AML-193 (cell line): ENCODE measurements around the gene PPOX.

ENCODE experiments used
- DNase-seq, 2 experiments: peaks; one replicate each; lab custom pipeline; 2025; lab: John Stamatoyannopoulos, UW

PPOX gene

DNA sequence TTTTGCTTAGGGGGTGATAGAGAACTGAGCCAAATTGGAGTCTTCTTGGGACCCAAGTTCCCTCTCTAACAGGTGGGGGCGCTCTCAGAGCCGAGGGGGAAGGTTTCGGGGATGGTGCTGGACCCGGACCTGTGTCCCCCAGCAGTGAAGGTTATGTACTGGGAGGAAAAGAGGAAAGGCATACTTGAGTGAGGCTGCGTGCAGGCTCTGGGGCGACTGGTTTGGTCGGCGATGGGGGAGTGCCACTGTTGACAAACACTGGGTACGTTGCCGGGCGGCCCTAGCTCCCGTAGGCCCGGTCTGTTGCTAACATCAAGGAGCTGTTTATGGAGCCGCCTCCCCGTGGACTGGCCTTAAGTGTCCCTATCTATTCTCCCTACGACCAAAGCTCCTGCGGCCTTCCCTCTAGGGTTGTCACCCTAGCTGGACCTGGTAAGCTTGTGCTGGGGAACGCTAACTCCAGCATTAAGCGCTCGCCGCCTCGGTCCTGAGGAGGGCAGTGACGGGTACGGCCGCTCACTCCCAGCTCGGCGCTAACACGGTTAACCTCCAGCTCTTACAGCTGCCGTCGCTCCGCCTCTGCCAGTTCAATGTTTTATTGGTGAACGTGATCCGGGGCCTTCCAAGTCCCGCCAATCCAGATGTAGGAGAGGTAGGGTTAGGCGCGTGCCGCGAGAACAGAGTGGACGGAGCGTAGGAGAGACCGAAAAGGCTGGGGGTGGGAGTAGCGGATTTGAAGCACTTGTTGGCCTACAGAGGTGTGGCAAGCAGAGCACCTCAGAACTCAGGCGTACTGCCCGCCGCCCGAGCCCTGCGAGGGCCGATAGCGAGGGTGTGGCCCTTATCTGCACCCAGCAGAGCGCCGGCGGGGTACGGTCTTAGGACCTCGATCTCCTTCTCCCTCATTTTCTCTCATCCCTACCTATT, at the start of gene PPOX:
PPOX (plus strand) TSS at position 685 of the 927 bp plus-strand sequence. CDS start 422 bp downstream, outside the sequence.
- DNase-seq: peak; percentile 96

DNA sequence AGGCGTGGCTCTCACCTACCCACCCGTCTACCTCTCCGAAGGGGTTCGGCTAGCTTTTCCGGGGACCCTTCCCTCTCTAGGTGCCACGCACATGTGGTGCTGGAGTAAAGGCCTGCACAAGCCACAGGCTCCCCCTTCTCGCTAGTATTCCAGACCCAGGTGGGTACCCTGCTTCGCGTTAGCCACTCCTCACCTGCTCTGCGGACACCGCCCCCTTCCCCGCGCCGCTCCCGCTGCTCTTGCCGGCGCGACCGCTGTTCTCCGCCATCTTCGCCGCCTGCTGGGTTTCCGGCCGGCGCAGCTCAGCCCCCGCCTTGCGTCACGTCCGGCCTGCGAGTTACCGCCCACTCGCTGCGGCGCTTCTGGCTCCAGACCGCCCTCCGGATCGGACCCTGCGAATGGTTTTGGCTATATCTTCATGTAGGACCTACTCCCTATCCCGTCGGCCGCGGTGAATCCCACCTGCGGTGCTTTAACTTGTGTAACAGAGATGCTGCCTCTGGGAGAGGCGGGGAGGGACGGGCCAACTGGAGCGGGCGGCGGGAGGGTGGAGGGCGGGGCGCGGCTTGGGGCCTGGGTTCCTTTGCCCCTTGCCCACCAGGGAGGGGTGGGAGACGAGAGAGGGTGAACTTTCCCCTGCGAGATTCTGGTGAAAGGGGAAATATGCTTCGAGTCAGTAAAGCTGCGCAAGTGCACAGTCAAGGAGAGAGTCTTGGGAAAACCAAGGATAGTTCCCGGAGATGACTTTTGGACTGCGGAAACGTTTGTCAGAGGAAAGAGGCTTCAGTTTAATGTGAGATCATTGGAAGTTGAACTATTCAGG, 48.3 kb upstream of the PPOX start, which contains the start of the genes NIT1 and PFDN2:
NIT1 (plus strand) TSS at position 347 of the 823 bp plus-strand sequence; CDS start at position 419, 72 bp downstream.
PFDN2 (minus strand) TSS at position 279 of the 823 bp plus-strand sequence; CDS start at position 268, 11 bp downstream.
- peak; percentile 71 to 73 for DNase-seq

DNA sequence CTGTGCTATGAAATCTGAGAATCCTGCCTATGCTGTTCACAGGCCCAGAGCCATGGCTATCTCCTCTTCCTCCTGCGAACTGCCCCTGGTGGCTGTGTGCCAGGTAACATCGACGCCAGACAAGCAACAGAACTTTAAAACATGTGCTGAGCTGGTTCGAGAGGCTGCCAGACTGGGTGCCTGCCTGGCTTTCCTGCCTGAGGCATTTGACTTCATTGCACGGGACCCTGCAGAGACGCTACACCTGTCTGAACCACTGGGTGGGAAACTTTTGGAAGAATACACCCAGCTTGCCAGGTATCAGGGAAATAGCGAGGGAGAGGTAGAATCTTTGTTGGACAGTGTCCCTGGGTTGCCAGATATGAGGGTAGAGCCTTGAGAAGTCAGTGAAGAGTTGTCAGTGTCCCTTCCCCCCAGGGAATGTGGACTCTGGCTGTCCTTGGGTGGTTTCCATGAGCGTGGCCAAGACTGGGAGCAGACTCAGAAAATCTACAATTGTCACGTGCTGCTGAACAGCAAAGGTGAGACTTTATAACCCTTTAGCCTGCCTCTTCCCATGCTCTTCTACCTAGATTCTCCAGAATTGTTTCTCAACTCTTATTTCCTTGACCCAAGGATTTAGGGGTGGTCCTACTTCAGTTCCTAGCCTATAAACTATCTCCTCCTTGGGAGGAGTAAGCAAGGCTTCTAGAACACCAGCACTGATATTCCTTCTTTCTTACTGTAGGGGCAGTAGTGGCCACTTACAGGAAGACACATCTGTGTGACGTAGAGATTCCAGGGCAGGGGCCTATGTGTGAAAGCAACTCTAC, 46.9 kb upstream of the PPOX start:
- DNase-seq: peak; percentile 54 to 72

DNA sequence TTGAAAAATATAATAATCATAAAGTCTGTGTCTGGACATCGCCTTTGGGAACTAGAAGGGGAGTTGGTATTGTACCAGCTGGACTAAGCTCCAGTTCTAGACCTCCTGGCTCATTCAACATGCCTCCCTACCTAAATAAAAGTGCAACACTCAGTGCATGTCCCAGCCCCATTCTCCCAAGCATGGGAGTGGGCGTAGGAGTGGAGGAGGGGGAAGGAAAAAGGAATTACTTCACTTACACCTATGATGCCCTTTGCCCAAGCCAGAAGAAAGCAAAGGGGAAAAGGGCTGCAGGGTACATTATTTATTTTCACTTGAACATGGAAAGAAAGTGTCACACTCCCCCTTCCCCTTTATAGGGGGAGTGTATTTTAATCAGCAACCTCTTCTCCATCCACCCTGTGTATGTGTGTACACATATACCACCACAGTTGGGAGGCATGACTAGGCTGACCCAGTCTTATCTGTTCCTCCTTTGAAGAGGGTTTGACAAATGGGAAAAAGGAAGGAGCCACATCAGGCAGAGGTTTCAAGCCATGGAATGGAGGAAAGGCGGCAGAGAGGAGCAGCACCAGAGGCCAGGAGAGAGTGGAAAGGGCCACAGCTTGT, 45.1 kb upstream of the PPOX start:
- DNase-seq: no peak

DNA sequence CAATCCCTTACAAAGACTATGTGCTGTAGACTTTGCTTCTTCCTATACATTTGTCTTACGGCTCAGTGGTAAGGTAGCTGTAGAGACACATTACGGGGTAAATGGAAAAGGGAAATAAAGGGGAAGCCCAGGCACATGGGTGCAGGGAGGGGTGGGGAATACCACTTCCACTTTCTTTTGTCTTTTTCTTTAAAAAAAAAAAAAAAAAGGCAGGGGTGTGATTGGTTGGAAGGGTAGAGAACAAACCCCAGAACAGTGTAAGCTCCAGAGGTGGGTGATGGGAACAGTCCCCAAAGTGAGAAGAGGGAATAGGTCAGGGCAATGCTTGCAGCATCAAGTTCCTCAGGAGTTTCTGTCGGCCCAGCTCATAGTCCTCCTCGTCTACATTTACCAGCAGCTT, 44.4 kb upstream of the PPOX start:
- DNase-seq: peak; percentile 21 to 36

DNA sequence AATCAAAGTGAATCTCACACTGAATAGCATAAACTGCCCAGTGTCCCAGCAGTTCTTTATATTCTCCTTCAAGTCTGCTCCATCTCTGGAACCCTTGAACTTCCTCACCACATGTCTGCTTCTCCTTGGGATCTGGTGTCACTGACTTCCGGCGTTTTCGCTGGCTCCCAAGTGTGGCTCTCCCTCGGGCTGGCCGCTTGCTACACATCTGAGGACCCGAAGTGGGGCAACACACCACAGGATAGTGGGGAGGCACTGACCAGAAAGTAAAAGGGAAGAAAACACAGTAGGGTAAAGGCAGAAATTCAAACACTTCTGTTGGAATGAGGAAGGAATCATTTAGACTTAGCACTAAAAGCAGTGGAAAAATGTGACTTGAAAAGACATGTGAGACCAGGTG, 43.3 kb upstream of the PPOX start:
- no peak for DNase-seq

DNA sequence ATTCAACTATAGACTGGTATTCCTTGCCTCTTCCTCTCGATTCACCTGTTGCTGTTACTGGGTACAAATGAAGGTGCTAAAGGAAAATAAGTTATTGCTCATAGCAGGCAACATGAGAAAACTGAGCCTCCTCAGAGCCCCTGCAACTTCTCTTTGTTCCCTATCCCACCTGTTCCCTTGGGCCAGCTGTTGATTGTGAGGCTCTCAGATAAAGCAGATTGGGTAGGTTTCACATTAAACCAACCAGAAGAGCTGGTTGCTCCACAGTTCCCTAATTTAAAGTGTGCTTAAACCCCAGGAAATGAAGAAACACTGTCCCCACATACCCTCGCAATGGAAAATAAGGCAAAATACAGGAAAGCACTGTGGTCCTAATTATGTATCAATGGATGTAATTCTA, 38.6 kb upstream of the PPOX start:
- peak; percentile 61 to 63 for DNase-seq

DNA sequence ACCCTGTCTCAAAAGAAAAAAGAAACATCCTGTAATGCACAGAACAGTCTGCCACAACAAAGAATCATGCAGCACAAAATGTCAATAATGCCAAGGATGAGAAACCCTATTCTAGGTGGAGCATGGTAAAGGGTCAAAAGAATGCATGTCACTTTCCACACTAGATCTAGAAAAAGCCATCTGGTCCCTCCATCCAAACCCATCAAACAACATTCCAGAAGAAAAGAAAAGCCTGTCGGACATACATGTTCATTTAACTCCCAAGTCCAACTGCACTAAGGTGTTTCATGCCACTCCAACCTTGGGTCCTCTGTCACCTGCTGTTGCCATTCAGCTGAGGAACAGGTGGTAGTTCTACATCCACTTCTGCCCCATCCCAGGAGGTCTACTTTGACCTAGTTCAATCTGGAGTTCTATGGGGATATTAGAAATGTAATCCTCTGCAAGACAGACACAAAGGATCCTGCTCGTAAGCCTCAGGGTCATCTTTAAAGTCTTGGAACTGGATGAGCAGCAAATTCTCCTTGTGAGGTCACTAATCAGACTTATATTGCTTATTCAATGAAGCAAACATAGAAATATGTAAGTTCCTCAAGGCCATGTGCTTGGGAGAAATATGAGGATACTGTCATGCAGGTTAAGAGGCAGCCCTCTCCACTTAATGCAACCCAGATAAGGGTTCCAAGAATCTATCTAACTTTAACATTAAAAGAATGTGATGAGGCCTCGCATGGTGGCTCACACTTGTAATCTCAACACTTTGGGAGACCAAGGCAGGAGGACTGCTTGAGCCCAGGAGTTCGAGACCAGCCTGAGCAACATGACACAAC, 37.4 kb upstream of the PPOX start:
- DNase-seq: no peak

DNA sequence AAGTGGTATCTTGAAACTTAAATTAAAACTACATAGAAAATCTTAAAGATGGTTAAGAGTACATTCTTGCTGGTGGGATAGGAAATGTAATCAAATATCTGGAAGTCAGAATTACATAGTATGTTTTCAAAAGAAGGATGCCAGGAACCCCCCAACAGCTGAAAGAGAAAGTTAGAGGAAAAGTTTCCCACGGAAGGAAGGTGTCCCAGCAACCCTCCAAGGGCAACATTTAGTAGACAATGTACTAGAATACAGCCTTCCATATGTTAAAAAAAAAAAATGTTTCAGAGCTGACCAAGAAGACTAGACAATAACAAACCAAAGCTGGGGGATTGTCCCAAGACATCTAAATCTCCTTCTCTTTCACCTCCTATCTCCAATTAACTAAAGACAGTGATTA, 36.0 kb upstream of the PPOX start:
- no peak for DNase-seq

DNA sequence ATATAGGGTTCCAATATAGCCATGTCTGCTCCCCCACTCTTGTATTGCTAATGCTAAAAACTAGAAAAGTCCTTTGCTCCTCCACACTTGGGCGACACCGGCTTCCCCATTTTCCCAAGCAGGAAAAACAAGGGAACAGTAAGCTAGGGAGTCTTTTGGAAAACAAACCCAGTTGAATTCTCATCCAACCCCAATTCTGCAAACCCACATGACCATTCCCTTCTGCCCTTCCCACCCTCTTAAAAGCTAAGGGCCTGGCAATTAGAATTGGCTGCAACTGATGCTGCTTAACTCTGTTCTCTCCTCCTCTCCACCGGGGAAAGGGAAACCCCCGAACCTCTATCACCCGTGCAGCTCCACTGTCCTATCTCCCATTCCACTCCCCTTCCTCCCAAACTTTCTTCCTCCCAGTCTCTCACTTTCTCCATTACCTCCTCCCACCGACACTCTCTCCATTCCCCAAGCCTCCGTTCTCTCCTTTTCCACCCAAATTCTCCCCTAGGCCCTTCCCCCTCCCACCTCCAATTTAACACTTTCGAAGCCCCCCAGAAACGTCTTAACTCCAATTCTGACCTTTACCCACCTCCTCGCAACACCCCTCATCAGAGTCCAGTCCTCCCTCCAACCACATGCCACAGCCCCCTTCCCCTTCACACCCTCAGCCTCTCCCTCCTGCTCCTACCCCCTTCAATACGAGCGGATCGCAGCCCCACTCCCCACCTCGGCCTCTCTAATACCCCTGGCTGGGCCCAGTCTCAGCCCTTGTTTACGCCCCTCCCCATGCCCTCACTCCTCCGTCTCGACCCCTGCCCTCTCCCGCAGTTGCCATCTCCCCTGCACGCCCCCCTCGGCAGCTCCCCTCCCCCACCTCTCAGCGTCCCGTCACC, 34.5 kb upstream of the PPOX start:
- DNase-seq: no peak

DNA sequence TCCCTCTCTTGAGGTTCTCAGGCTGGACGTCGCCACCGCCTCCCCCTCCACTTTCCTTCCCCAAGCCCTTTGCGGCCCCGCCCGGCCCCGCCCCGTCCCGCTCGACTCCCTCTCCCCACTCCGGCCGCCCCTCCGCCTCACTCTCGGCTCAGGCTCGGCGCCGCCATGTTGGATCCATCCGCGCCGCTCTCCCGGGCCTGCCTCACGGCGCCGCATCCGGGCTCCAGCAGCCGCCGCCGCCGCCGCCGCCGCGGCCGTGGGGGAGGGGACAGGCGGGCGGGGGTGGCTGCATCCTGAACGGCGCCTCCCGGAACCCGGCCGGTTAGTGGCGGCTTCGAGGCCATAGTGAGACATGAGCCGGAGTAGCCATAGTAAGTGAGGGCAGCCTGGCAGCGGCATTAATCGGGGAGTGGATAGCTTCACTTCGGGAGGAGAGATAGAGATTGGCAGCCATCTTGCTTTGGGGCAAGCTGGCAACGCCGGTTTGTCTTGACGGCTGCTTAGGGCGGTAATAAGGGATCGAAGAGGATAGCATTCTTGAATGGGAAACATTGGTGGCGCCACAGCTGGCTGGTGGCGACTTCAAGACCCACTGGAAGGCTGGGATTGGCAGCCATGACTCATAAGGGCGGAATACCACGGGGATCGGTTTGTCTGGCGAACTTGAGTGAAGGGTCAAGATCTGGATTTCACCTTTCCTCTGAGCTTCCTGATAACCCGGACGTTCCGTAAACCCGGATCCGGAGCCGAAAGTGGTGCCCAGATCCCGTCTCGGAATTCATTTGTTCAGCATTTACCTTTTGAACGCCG, 33.6 kb upstream of the PPOX start, which contains the start of gene DEDD:
DEDD (minus strand) TSS at position 258 of the 810 bp plus-strand sequence. CDS start 8,205 bp downstream, outside the sequence.
- peak; percentile 94 to 96 for DNase-seq

DNA sequence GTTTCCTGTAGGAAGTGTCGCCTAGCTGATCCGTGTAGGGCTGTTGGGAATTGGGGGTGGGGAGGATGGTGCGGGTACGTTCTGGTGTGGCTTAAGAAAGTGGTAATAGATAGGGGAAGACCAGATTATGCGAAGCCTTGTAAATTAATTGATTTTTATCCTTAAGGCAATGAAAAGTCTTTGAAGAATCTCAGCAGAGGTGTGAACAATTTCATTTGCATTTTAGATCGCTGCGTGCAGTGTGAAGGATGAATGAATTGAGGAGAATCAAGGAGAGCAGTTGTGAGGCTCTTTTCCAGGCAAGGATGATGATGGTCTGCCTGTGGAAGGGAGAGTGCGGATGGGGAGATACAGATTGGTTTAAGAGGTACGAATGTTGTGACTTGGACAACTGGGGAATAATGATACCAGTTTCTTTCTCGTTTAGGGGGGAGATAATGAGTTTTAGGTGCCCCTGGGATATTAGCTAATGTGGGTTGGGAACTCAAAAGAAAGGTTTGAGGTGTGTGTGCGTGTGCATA, 32.9 kb upstream of the PPOX start:
- DNase-seq: no peak

DNA sequence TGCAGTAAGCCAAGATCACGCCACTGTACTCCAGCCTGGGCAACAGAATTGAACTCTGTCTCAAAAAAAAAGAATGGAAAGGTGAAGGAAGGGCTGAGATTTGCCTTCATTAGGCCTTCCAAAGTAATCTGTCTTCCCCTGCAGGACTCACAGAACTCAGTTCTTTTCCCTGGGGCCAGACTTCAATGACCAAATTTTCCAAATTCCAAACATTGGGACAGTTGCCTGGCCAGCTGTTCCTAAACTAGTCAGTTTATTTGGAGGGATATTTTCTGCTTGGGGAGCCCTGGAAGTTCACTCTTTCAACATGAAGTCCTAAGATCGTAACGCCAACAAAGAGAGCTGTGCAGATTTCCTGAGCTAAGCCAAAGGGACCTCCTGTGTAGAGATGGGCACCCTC, 28.3 kb upstream of the PPOX start:
- DNase-seq: no peak

DNA sequence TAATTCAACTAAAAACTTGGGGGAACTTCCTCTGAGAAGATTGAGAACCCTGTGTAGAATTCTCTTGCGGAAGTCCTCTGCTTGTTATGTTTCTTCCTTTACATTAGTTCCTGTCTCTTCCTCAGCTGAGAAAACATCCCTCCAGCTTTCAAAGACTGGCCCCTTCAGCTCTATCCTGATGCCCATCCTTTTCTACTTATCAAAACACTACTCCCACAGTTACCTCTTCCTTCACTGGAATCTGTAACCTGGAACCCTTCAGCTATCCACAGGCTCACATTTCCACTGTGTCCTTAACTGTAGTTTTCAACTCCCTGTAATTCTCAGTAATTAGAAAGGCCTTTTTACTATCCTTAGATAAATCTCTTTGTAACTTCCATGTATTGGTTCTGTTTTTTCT, 27.8 kb upstream of the PPOX start:
- DNase-seq: no peak

DNA sequence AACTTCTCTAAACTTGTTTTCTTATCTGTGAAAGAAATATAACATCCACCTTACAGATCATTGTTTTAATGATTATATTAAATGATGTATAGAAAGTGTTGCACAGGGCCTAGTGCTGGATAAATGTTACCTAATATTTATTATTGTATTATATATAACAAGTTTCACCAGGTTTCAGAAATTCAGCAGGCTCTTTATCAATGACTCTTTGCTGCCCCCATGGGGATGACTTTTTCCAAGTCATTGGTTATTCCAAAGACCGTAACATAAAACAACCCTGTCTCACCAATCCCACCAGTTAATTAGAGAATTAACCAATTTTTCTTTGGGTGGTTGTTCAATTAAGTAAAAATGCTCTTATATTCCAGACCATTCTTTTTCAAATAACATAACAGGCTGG, 26.5 kb upstream of the PPOX start:
- DNase-seq: peak; percentile 59 to 70

DNA sequence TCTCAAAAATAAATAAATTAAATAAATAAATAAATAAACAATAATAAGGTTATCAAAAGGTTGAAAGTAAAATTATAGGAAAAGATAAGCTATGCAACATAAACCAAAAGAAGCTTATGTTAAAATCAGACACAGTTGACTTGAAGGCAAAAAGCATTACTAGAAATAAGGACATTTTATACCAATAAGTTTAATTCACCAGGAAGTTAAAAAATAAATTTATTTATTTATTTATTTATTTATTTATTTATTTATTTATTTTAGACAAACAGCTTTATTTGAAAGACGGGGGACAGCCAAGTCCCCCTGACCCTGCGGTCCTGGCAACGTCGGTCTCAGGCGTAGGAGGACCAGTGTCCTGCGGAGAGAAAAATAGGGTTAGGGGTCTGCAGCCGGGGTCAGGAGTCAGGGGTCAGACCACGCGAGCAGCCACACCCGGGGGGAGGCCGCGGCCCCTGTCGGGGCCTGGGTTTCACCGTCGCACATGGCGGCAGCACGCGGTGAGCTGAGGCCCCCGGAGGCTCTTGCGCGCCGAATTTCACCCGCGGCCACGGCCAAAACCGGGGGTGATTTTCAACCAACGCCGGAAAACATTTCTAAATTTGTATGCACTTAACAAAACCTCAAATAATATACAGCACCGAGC, 25.3 kb upstream of the PPOX start:
- DNase-seq: no peak

DNA sequence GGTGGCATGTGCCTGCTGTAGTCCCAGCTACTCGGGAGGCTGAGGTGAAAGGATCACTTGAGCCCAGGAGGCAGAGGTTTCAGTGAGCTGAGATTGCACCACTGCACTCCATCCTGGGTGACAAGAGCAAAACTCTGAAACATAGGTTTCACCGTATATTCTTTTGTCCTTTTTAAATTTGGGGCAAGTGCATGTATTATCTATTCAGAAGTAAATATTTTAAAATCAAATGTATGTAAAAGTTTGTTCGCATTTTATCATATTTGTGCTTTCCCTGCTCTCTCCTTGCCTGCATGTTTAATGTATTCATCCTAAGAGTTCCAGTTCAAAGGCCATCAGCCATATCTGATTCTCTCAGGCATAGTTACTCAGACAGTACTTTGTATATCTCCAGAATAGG, 20.4 kb upstream of the PPOX start:
- DNase-seq: no peak

DNA sequence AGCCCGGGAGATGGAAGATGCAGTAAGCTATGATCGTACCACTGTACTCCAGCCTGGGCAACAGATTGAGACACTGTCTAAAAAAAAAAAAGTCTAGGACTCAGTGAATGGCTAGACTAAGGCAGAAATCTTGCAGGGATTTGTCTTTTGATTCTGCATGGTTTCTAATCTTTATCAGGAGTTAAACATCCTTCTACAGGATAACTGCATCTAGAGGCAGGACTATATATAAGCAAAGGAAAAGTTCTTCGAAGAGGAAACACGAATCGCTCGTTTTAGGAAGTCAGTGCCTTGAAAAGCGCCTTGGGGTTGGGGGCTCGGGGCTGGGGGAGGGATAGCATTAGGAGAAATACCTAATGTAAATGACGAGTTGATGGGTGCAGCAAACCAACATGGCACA, 13.1 kb upstream of the PPOX start:
- DNase-seq: no peak
